Gastrocnemius medialis (tissue), 4 donors: ENCODE measurements around the gene S100A14. TPM values are rescaled to one million over a fixed set of nuclear protein-coding genes. Genes with fewer than 3 reads are reported as not detected.

Experiments
- ATAC-seq, 2 donors: fragments of 150-250 bp; one replicate each; pipeline ENCODE4 v1.9.1; 2016
- DNase-seq, 2 donors: peaks; one replicate each; pipeline ENCODE4 v3.0.0-alpha.2; 2019
- H3K27ac ChIP-seq, 4 donors: fragments of 200-600 bp; sonication (generic); 1 replicate in 1 of 4; 2 replicates in 3 of 4; pipeline ENCODE4 v1.5.1; 2016 to 2018; ENCODE audit warnings: mild to moderate bottlenecking in 2 of 4, moderate library complexity in 1 of 4
- H3K27me3 ChIP-seq, 3 donors: fragments of 200-600 bp; sonication (generic) in 2 of 3; 1 replicate in 1 of 3; 2 replicates in 2 of 3; pipeline versions ENCODE4 v1.5.1 to v1.6.0; 2016 to 2019; ENCODE audit warnings: mild to moderate bottlenecking in 1 of 3, moderate library complexity in 1 of 3
- H3K36me3 ChIP-seq, 2 donors: fragments of 200-600 bp; sonication (generic) in 1 of 2; one replicate each; pipeline ENCODE4 v1.5.1; 2017 to 2018
- H3K4me1 ChIP-seq, 2 donors: fragments of 200-600 bp; sonication (generic) in 1 of 2; one replicate each; pipeline ENCODE4 v1.5.1; 2016 to 2017; ENCODE audit warnings: mild to moderate bottlenecking in 2 of 2
- H3K4me3 ChIP-seq, 4 donors: fragments of 200-600 bp; sonication (generic) in 3 of 4; 1 replicate in 1 of 4; 2 replicates in 3 of 4; pipeline ENCODE4 v1.5.1; 2016 to 2019; ENCODE audit warnings: mild to moderate bottlenecking in 2 of 4
- H3K9me3 ChIP-seq, 3 donors: fragments of 200-600 bp; sonication (generic) in 2 of 3; 1 replicate in 1 of 3; 2 replicates in 2 of 3; pipeline ENCODE4 v1.5.1; 2016 to 2019
- CTCF ChIP-seq, 5 experiments: fragments of 450-650 bp in 3 of 5; fragments of 200-600 bp in 2 of 5; sonication (generic) in 2 of 5; IDR thresholded peaks in 4 of 5; conservative IDR thresholded peaks in 1 of 5; 1 replicate in 4 of 5; 2 replicates in 1 of 5; pipeline ENCODE4 v1.5.1; 2016 to 2019; ENCODE audit warnings: antibody characterized with exemption in 5 of 5, mild to moderate bottlenecking in 3 of 5, moderate library complexity in 3 of 5
- POLR2A ChIP-seq, 2 donors: fragments of 450-650 bp; IDR thresholded peaks; one replicate each; pipeline ENCODE4 v1.6.1; 2017; ENCODE audit warnings: antibody characterized with exemption in 2 of 2, mild to moderate bottlenecking in 2 of 2, moderate library complexity in 2 of 2
- in situ Hi-C, 4 donors: fragments of 200-750 bp; cut with MboI; loops; one replicate each; pipeline versions ENCODE4 v1.15.0 to v1.8.0; 2017; ENCODE audit warnings: low sequenced_read_pairs in 4 of 4
- intact Hi-C: fragments of 100-400 bp; cut with DNase I; formaldehyde crosslinking; loops from one replicate; pipeline ENCODE4 v1.15.1; 2023; ENCODE audit warnings: low total_unique reads
- total RNA-seq, 4 donors: library from RNA; depleted of rRNA; stranded (reverse); fragments of >200 nt; gene quantifications; one replicate each; pipeline versions ENCODE4 v1.1.0 to v1.2.3, GENCODE V29; 2016

Gene S100A14
- 1 to 10 TPM in 1 of 4 donors, not detected in 3; 1.8 TPM for total RNA-seq

GRCh38 chr1:153616144-153616916 lies at the start of gene S100A14:
Gene S100A14, minus strand, starts transcription at chr1:153616325. Its CDS starts 467 bp downstream, at chr1:153615858.
- peaks cover 0 to 8% of the 10 kb centered on the region in 2 donors for H3K36me3 ChIP-seq
- no peak within 1 kb of the TSS for H3K4me3 ChIP-seq
- ATAC-seq (no peak), DNase-seq (no peak)
- TF ChIP-seq POLR2A (IDR thresholded peaks at IDR 0.05) = no peak
- TF ChIP-seq CTCF (IDR thresholded peaks at IDR 0.05 in 4 of 5, conservative IDR thresholded peaks at IDR 0.05 in 1 of 5) = no peak
- H3K27me3 ChIP-seq = no peaks in the 10 kb centered on the region
- H3K9me3 ChIP-seq = no peaks in the 10 kb centered on the region
- peaks cover 5 to 10% of the 10 kb centered on the region in 2 donors for H3K4me1 ChIP-seq
- intact Hi-C loops = loop anchor here (5.0 kb wide), 2 partner anchors 84 to 104 kb away; no protein-coding TSS in a partner anchor
- H3K27ac ChIP-seq = peak within 1 kb of the TSS in 2 of 4 donors; percentile 57 to 66
- in situ Hi-C loops = loop anchor here in 1 of 4 donors (5.0 kb wide), 1 partner anchor 104 kb away; no protein-coding TSS in a partner anchor

GRCh38 chr1:153663211-153663610 lies 47.1 kb upstream of the S100A14 start:
- no peak overlapping the region for H3K4me3 ChIP-seq
- peak overlapping the region in 1 of 4 donors; percentile 45 for H3K27ac ChIP-seq
- DNase-seq (no peak), ATAC-seq (no peak)
- peaks cover 9 to 77% of the 10 kb centered on the region in 2 donors for H3K36me3 ChIP-seq
- no peaks in the 10 kb centered on the region for H3K9me3 ChIP-seq
- TF ChIP-seq POLR2A (IDR thresholded peaks at IDR 0.05) (no peak), CTCF (IDR thresholded peaks at IDR 0.05 in 4 of 5, conservative IDR thresholded peaks at IDR 0.05 in 1 of 5) (no peak)
- no peaks in the 10 kb centered on the region for H3K27me3 ChIP-seq
- in situ Hi-C loops = loop anchor here in 2 of 4 donors (25.0 kb wide), 1 partner anchor 324 kb away; the partner anchor contains the start of genes JTB (in 2 of the 2), RAB13 (in 2 of the 2) and RPS27 (in 2 of the 2)
- peaks cover 10 to 11% of the 10 kb centered on the region in 2 donors for H3K4me1 ChIP-seq
- intact Hi-C loops = no loop called here

GRCh38 chr1:153662269-153662668 lies 46.1 kb upstream of the S100A14 start:
- peaks cover 10 to 15% of the 10 kb centered on the region in 2 donors for H3K4me1 ChIP-seq
- DNase-seq (no peak), ATAC-seq (no peak)
- H3K36me3 ChIP-seq = peaks cover 9 to 67% of the 10 kb centered on the region in 2 donors
- H3K9me3 ChIP-seq = no peaks in the 10 kb centered on the region
- H3K27me3 ChIP-seq = no peaks in the 10 kb centered on the region
- in situ Hi-C loops = loop anchor here in 2 of 4 donors (25.0 kb wide), 1 partner anchor 325 kb away; the partner anchor contains the start of genes JTB (in 2 of the 2), RAB13 (in 2 of the 2) and RPS27 (in 2 of the 2)
- H3K27ac ChIP-seq = peak overlapping the region in 1 of 4 donors; percentile 5
- intact Hi-C loops = no loop called here
- no peak overlapping the region for H3K4me3 ChIP-seq
- TF ChIP-seq POLR2A (IDR thresholded peaks at IDR 0.05) (no peak), CTCF (IDR thresholded peaks at IDR 0.05 in 4 of 5, conservative IDR thresholded peaks at IDR 0.05 in 1 of 5) (no peak)

GRCh38 chr1:153661111-153661708 lies 45.1 kb upstream of the S100A14 start:
- ATAC-seq = no peak
- no peak for DNase-seq
- intact Hi-C loops (no loop called here), in situ Hi-C loops (loop anchor here in 2 of 4 donors (25.0 kb wide), 1 partner anchor 326 kb away; the partner anchor contains the start of genes JTB (in 2 of the 2), RAB13 (in 2 of the 2) and RPS27 (in 2 of the 2))
- Histone ChIP-seq H3K4me3 (no peak overlapping the region), H3K27ac (peak overlapping the region in 3 of 4 donors; percentile 7 to 35 (median 12)), H3K36me3 (peaks cover 9 to 57% of the 10 kb centered on the region in 2 donors), H3K27me3 (no peaks in the 10 kb centered on the region), H3K4me1 (peaks cover 10 to 15% of the 10 kb centered on the region in 2 donors), H3K9me3 (no peaks in the 10 kb centered on the region)
- TF ChIP-seq POLR2A (IDR thresholded peaks at IDR 0.05) = no peak
- TF ChIP-seq CTCF (IDR thresholded peaks at IDR 0.05 in 4 of 5, conservative IDR thresholded peaks at IDR 0.05 in 1 of 5) = no peak
